Activated B cell treated with CpG ODN at 0.5 μM for 24 hours (primary cell): ENCODE measurements around the gene SRF. TPM values are rescaled to one million over a fixed set of nuclear protein-coding genes. Genes with fewer than 3 reads are reported as not detected.
A peak's percentile ranks its signal among the peaks of the same experiment; 100 is the strongest.

Source experiments
- ATAC-seq: fragments of 200-7000 bp; cut with Tn5 transposase; one replicate; pipeline ENCODE4 v1.10.0; 2021; ENCODE audit warnings: low read depth, mild to moderate bottlenecking, moderate library complexity
- CTCF ChIA-PET: fragments of 350-600 bp; sonication (Branson Sonifier 250); formaldehyde crosslinking; loops from one replicate; lab custom pipeline; 2021; ENCODE audit warnings: antibody characterized with exemption; lab: Charles Lee
- POLR2A ChIA-PET: fragments of 350-600 bp; sonication (Branson Sonifier 250); formaldehyde crosslinking; loops from one replicate; lab custom pipeline; 2021; ENCODE audit warnings: antibody characterized with exemption; lab: Charles Lee
- DNase-seq: peaks from one replicate; pipeline ENCODE4 v3.0.0; 2022
- H3K27ac Mint-ChIP-seq: one replicate; pipeline ENCODE4 v1.8.0; 2020; ENCODE audit warnings: mixed read lengths
- H3K27me3 Mint-ChIP-seq: one replicate; pipeline ENCODE4 v1.8.0; 2021; ENCODE audit warnings: mixed read lengths
- H3K36me3 Mint-ChIP-seq: one replicate; pipeline ENCODE4 v1.8.0; 2021; ENCODE audit warnings: low read depth, mixed read lengths
- H3K4me1 Mint-ChIP-seq: one replicate; pipeline ENCODE4 v1.8.0; 2021; ENCODE audit warnings: mixed read lengths
- H3K4me3 Mint-ChIP-seq: one replicate; pipeline ENCODE4 v1.8.0; 2020; ENCODE audit warnings: mild to moderate bottlenecking, mixed read lengths
- H3K9me3 Mint-ChIP-seq: one replicate; pipeline ENCODE4 v1.8.0; 2020; ENCODE audit warnings: mixed read lengths
- CTCF ChIP-seq: fragments of 200-600 bp; IDR thresholded peaks from one replicate; pipeline ENCODE4 v1.8.0; 2022; ENCODE audit warnings: antibody characterized with exemption, mild to moderate bottlenecking
- intact Hi-C: fragments of 100-400 bp; cut with micrococcal nuclease; formaldehyde crosslinking; loops from one replicate; pipeline ENCODE4 v1.15.1; 2024
- total RNA-seq: library from RNA; stranded (reverse); gene quantifications from 2 replicates; pipeline ENCODE4 v1.2.3, GENCODE V29; 2022

SRF gene
- total RNA-seq, 1 donor from 2014 or later = 35.9 TPM

GRCh38 chr6:43142101-43142500 lies 29.0 kb upstream of the SRF start:
- ChIA-PET CTCF (interaction anchor here (2.4 to 2.7 kb wide), 3 partner anchors 133 to 364 kb away, joined by 7 to 22 read pairs (median 12); no protein-coding TSS in a partner anchor), POLR2A (no interaction called here)
- Mint-ChIP-seq H3K4me1 (peaks cover 4% of the 10 kb centered on the region), H3K36me3 (no peaks in the 10 kb centered on the region), H3K27ac (no peak overlapping the region), H3K9me3 (no peaks in the 10 kb centered on the region), H3K4me3 (no peak overlapping the region), H3K27me3 (no peaks in the 10 kb centered on the region)
- ATAC-seq = no peak
- intact Hi-C loops = loop anchor here (2.0 to 10.0 kb wide), 2 partner anchors 181 to 477 kb away; partner anchors contain the start of gene GNMT
- DNase-seq = no peak
- TF ChIP-seq CTCF = no peak

- H3K27me3 Mint-ChIP-seq = peaks cover 4% of the 10 kb centered on the region
- CTCF ChIA-PET = interaction anchor here (0.6 to 2.7 kb wide), 20 partner anchors 9 to 482 kb away, joined by 3 to 22 read pairs (median 4); partner anchors contain the start of genes DNPH1 and RRP36
- peak overlapping the region; percentile 39 for H3K4me3 Mint-ChIP-seq
- ATAC-seq (peak; percentile 99), DNase-seq (peak; percentile 70)
- no peak for TF ChIP-seq CTCF
- H3K27ac Mint-ChIP-seq = no peak overlapping the region
- H3K4me1 Mint-ChIP-seq = peaks cover 4% of the 10 kb centered on the region
- intact Hi-C loops = loop anchor here (1.0 to 10.0 kb wide), 5 partner anchors 73 to 479 kb away; partner anchors contain the start of gene GNMT
- POLR2A ChIA-PET = interaction anchor here (0.6 to 1.2 kb wide), 2 partner anchors 243 to 255 kb away, joined by 3 to 4 read pairs; no protein-coding TSS in a partner anchor
- no peaks in the 10 kb centered on the region for H3K9me3 Mint-ChIP-seq
- no peaks in the 10 kb centered on the region for H3K36me3 Mint-ChIP-seq
These were observed 27.6 kb upstream of the SRF start for GRCh38 chr6:43143235-43144128.

GRCh38 chr6:43144879-43145278 lies 26.2 kb upstream of the SRF start:
- no peak for TF ChIP-seq CTCF
- no peaks in the 10 kb centered on the region for H3K36me3 Mint-ChIP-seq
- H3K27me3 Mint-ChIP-seq = peaks cover 4% of the 10 kb centered on the region
- ATAC-seq (no peak), DNase-seq (no peak)
- no peak overlapping the region for H3K27ac Mint-ChIP-seq
- POLR2A ChIA-PET = no interaction called here
- H3K4me3 Mint-ChIP-seq = no peak overlapping the region
- CTCF ChIA-PET = interaction anchor here (0.7 to 2.7 kb wide), 2 partner anchors 136 to 243 kb away, joined by 3 to 12 read pairs; no protein-coding TSS in a partner anchor
- no peaks in the 10 kb centered on the region for H3K9me3 Mint-ChIP-seq
- intact Hi-C loops = loop anchor here (10.0 kb wide), 1 partner anchor 480 kb away; no protein-coding TSS in a partner anchor
- H3K4me1 Mint-ChIP-seq = peaks cover 4% of the 10 kb centered on the region

GRCh38 chr6:43146261-43146660 lies 24.8 kb upstream of the SRF start:
- ChIA-PET CTCF (no interaction called here), POLR2A (interaction anchor here (0.6 kb wide), 1 partner anchor 218 kb away, joined by 5 read pairs; no protein-coding TSS in a partner anchor)
- no peak for DNase-seq
- Mint-ChIP-seq H3K27ac (no peak overlapping the region), H3K9me3 (no peaks in the 10 kb centered on the region), H3K36me3 (no peaks in the 10 kb centered on the region), H3K4me3 (no peak overlapping the region), H3K4me1 (peaks cover 4% of the 10 kb centered on the region), H3K27me3 (peaks cover 4% of the 10 kb centered on the region)
- ATAC-seq = no peak
- no peak for TF ChIP-seq CTCF
- intact Hi-C loops = loop anchor here (10.0 kb wide), 1 partner anchor 481 kb away; no protein-coding TSS in a partner anchor
